Measurements from ENCODE around the gene PLPP7.
"Not testable (repeated sequence)": the region's sequence is repeated elsewhere in the genome, so short reads cannot be mapped to it uniquely, and the experiment has no call there.

PLPP7 gene

DNA sequence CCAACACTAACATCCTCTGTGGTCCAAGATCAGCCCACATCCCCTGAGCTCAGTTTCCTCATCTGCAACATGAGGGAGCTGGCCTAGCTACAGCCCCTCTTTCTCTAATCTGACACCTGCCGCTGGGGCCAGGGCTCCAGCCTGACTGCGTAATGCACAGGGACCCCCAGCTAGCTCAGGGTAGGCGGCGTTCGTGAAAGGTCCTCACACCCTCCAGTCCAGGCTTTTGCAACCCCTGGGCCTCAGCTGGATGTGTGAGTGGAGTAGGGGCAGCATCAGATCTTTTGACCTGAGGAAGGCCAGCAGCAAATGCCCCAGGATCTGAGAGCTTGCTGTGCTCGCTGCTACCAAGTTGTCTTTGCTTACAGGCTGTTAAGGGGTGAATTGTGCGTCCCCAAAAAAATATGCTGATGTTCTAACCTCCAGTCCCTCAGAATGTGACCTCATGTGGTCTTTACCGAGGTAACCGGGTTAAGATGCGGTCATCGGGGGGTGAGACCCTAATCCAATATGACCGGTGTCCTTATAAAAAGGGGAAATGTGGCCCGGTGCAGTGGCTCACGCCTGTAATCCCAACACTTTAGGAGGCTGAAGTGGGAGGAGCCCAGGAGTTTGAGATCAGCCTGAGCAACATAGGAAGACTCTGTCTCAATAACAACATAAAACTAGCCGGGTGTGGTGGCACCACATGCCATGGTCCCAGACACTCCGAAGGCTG is 47.8 kb downstream of the PLPP7 start:
- no peak for DNase-seq

GRCh38 chr9:131339212-131339611 is 49.7 kb downstream of the PLPP7 start:
- not testable (repeated sequence) for DNase-seq

GRCh38 chr9:131344931-131345535 is 55.5 kb downstream of the PLPP7 start:
- DNase-seq, result not testable (repeated sequence)

DNA sequence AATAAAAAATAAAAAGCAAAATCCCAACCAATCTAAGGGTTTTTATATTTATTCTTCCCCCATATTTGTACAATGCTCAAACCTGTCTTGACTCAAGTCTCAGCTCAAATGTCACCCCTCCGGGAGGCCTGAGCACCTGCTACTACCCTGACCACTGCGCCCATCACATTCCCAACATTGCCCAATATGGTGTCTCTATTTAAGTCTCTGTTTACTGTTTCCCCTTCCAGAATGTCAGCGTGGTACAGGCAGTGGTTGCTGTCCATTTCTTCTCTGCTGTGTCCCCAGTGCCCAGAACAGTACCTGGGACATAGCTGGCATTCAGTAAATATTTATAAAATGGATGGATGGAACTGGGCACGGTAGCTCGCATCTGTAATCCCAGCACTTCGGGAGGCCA is 57.0 kb downstream of the PLPP7 start:
- no peak for DNase-seq

DNA sequence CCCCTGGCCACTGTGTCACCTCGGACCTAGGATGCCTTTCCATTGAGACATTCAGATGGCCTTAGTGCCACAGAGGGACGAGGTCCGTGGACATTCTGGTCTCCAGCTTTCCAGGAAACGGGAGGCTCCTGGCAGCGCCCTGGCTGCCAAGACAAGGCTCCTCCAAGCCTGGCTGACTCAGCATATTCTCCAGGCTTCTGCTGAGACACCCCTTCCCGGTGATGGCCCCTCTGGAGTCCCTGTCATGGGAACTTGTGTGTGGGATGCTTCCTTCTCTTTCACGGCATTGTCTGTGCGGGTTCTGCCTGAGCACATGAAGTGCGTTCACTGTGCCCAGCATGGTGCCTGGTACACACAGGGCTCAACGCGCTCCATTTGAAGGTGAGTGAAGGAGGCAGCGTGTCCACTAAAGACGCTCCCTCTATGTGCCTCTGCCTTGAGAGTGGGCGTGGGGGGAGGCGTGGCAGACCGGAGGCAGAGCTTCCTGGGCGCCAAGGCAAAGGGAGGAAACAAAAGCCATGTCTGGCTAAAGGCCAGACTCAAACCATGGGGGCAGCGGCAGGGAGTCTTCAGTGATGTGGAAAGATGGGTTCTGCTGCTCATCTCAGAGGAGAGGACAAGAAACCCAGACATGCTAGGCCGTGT is 58.0 kb downstream of the PLPP7 start:
- no peak for DNase-seq

DNA sequence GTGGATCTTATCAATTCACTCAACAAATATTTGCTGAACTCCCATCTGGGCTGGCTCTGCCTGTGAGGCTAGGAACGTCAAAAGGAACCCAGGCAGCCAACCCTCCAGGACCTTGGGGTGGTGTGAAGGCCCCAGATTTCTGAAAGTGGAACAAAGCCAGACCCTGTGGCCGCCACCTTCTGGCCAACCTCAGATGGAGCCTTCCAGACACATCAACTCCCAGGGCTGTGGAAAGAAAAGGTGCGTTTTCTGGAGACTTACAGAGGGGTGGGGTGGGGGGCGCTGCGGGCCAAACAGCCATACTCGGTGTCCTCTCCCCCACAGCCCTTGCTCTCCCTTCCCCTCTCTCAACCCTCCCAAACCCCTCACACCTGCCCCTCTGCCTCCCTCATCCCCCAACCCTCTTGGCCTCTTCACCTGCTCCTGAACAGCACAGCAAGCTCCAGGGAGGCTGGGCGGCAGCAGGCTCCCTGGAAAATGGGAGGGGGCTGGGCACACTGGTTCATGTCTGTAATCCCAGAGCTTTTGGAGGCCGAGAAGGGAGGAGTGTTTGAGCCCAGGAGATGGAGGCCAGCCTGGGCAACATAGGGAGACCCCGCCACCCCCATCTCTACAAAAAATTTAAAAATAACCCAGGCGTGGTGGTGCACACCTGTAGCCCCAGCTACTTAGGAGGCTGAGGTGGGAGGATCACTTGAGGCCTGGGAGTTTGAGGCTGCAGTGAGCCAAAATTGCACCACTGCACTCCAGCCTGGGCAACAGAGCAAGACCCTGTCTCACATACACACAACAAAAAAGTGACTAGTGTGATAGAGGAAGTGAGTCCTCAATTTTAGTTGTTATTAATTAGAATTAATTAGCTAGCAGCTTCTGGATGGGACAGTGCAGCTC is 59.4 kb downstream of the PLPP7 start:
- no peak for DNase-seq

DNA sequence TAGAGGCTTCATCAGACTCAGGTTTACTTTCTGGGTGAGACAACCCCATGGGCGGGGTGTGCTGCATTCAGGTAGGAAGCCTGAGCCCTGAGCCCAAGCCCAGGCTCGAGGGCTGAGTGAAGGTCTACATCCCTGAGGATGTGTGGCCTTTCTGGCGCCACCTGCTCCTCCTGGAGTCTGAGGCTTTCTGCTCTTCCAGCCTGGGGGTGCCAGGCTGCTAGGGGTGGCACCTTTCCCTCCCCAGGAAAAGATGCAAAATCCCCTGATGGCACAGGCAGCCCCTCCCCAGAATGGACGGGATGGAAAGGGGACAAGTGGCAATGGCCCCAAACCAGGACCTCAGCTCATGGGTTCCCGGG is 60.0 kb downstream of the PLPP7 start:
- DNase-seq, result no peak

DNA sequence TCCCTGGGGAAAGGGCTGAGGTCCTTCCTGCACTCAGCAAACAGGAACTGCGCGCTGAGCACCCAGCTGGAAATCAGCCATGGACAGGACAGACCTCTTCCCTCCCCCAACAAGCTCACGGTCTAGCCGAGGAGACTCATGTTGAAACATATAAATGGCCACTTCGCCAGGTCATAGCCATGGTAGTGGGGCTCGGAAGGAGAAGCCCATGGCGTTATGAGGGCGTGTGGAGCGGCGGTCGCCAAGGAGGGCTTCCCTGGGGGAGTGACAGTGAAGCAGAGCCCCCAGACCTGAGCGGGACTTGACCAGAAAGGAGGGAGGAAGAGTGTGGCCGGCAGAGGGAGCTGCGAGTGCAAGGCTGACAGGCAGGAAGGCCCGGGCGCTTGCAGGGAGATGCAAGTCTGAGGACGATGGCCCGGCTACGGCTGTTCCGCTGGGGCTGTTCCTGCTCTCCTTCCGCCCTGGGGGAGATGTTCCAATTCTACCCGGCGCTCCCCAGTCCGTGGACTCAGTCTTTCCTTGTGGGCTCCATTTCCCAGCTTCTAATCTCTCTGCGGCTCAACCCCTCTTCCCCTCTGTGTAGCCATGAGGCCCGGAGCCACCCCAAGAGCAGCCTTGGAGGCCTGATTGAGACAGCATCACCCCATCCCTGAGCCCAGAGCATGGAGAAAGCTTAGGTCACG is 60.5 kb downstream of the PLPP7 start:
- peak; percentile 45 to 69 for DNase-seq

GRCh38 chr9:131356479-131356878 is 67.0 kb downstream of the PLPP7 start:
- not testable (repeated sequence) for DNase-seq

GRCh38 chr9:131358556-131358955 is 69.0 kb downstream of the PLPP7 start:
- DNase-seq, result no peak

Data from SW 1271 (cell line).